GM21390 (cell line): ENCODE measurements around the gene APOL1.
A peak's percentile ranks its signal among the peaks of the same experiment; 100 is the strongest.
"Not testable (repeated sequence)": the region's sequence is repeated elsewhere in the genome, so short reads cannot be mapped to it uniquely, and the experiment has no call there.

Experiments used
- ATAC-seq: cut with Tn5 transposase; IDR thresholded peaks from one replicate; pipeline ENCODE4 v1.9.1; 2021; ENCODE audit not compliant: unreplicated experiment

The APOL1 gene

DNA sequence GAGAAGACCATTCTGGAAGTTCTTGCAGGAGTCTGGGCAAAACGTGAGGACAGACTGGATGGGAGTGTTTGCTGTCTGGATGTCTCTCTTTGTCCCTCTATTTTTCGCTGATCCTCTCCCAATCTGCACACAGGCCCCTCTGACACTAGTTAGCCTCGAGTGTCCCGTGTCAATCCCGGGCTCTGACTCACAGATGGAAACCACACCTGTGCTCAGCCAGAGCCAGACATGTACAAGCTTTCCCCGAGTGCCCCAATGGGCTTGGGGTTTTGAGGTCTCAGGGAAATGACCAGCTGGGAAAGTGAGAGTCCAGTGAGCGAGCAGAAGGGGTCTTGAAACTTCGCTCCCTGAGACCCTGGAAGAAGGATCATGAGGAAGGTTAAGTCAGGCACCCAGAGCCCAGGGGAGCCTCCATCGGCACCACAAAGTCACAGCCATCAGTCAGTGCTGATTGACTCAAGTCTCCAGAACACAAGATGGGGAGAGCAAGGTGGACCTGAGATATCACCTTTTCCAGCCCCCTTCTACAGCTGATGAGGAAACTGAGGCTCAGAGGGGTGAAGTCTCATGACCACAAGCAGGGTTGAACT lies 27.5 kb upstream of the APOL1 start:
- ATAC-seq = no peak

DNA sequence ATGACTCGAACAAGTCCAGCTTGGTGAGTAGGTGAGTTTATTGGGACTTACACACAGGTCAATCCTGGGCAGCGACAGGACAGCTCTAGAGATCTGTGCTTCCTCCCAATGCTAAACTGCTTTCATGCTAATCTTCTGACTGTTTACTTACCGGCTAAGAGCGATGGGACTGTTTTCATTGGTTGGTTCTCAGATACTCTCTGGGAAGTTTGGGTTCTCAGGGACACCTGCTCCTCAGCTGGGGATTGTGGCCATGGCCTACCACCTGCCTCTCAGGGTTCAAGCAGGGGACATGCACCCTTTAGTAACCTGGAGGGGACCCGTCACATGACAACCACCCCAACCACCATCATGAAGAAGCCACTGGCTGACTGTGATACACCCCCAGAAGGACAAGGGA lies 26.7 kb upstream of the APOL1 start:
- ATAC-seq = no peak

DNA sequence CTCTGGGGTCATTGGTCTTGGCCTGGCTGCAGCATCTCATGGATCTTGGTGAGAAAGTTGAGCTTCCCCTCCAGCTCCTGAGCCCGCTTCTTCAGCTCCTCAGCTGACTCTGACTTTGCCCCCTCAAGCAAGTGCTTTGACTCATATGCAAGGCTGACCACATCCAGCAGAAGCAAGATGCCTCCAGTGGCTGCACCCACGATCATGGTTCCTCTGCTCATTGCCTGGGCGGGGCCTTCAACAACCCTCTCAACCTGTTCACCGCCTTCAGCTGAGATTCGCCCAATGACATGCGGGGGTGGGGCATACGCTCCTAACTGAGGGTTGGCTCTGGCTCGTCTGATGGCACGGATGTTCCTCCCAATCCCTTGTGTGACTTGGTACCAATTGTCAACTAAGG lies 25.5 kb upstream of the APOL1 start:
- ATAC-seq = no peak

DNA sequence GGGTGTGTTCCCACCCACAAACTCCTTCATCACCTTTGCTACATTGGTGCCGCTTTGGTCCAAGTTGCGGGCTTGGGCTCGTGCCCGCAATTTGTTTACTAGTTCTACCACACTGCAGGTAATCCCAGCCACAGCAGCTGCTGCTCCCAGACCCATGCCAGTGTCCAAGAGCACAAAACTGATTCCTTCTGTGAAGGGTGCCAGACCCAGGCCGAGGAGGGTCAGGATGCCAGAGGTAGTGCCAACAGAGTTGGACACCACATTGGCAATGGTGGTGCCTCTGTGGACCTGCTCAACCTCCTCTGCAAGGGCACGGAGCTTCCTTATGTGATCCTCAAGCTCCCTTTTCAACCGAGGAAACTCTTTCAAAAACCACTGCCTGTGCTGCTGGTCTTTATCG lies 25.1 kb upstream of the APOL1 start:
- no peak for ATAC-seq

DNA sequence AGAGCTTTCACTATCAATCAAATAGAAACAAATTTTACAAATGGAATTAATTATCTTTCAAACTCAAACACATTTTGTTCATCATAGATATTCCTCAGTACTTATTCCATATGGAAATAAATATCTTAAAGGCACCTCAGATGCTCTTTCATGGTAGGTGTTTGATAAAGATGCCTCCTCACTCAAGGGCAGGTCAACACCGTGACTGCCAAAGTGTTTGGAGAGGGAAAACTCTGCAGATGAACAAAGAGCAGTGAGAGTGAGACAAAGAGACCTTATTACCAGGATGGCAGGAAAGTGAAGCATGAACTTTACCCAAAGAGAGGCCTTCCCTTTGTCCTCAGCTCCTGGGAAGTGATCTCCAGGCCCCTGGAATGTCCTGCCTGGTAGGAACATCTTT lies 24.6 kb upstream of the APOL1 start:
- not testable (repeated sequence) for ATAC-seq

DNA sequence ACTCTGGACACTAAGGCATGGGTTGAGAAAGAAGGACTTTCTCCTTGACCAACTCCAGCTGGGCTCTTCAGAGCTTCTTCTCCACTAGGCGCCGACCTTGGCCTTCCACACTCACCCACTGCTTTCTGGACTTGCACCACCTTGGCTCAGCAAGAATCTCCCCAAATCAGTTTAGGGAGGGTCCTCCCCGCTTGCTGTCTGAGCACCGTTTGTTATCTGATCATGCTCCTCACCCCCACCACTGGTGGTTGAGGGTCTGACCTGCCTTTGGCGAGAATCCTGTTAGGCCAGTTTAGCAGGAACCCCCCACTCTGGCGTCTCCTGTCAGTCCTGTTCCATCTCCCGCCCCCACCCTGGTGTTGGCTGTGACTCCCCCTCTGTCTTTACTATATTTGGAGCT lies 24.0 kb upstream of the APOL1 start:
- no peak for ATAC-seq

DNA sequence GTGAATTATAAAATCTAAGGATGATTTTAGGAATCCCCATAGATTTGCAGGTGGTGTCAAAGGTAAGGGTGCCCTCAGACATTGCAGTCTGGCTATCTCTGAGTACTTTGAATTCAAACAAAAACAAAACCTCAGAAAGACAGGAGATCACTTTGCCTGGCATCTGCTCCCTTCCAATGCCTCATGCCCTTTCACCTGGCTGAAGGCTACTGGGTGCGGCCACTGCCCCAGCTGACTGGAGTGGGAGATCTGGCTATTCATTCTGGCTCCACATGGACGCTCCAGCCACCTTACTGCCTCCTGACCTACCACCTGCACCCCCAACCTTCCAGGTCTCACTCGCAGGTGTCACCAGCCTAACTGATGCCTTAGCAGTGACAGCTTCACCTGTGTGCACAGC lies 23.3 kb upstream of the APOL1 start:
- ATAC-seq = not testable (repeated sequence)

DNA sequence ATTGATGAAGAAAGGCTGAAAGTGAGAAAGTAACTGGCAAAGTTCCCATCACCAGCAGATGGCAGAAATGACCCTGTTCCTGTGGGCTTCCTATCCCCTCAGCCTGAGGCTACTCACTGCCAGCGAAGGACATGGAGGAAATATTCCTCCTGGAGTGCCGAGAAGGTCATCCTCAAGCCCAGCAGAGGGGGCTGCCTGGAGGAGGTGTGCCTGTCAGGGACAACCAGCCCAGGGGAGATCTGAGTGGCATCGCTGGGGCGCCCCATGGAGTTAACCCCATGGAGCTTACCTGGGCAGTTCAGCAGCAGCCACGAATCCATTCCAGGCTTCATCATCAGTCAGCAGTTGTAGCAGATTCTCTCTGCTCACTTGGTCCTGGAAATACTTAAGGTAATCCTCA lies 21.9 kb upstream of the APOL1 start:
- not testable (repeated sequence) for ATAC-seq

DNA sequence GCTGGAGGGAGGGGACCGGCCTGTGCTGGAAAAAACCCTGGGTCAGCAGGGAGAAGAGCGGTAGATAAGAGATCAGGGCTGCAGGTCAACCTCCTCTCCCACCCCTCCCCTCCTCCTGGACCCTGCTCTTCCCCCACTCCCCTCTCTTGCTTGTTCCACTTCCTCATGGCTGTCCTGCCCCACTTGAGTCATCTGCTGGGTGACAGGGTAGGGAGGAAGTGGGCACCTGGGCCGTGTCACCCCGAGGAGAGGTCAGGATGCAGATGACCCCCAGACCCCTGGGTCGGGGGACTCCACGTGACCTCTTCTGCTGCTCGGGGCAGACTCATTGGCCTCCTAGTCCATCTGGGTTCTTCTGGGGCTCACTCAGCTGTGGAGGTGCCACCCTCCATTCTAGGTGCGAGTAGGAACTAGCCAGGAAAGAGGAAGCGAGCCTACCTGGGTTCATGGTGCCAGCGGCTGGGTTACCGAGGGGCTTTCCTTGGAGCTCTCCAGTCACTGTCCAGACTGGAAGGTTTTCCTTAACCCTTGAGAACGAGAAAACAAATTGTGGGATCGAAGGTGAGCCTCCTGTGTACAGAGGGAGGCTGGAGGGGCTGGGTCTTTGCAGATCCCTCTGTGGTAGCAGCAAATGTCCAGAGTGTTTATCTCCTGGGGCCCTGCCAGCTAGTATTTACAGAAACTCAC lies 20.1 kb upstream of the APOL1 start:
- no peak for ATAC-seq

DNA sequence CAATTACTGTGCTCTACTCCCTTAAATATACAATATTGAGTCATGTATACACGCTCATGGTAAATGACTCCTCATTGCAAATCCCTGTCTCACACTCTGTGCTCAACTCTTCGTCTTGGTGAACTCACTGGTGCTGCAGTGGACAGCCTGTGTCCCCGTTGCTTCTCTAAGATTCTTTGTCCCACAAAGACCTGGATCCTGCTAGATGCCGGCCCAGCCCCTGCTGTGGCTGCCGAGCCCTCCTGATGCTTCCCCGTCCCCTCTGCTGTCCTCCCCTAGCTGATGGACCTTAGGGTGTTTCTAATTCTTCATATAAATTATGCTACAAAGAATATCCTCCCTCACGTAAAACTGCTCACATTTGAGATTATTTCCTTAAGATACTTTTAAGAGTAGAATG lies 19.1 kb upstream of the APOL1 start:
- ATAC-seq = no peak

DNA sequence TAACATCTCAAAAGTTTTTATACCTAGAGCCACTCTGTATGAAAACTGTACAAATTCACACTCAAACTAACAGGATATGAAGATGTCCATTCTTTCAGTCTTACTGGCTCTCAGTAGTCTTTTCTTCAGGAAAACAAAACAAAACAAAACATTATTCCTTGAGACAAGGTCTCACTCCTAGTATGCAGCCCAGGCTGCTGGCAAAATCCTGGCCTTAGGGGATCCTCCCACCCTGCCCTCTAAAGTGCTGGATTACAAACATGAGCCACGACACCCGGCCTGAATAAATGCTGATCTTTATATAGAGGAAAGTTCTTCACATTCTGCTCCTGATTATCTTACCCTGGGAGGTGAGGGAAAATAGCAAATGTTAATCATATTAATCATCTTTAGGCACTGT lies 18.7 kb upstream of the APOL1 start:
- ATAC-seq = no peak

DNA sequence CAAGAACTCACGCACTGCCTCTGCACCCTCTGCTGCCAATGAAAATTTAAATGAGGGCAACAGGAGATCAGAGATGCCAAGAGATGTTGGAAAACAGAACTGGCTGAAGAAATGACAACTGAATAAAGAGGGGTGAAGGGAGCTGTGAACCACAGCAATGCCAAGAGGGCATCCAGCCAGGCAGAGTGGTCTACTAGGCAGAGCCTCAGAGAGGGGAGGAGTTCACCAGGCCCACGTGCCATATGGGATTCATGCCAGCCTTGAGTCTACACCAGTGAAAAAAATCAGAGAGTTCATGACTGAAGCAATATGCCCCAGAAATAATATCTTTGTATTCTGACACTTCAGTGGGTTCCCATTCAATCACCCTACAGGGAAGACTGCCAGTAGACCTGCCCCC lies 18.0 kb upstream of the APOL1 start:
- no peak for ATAC-seq

DNA sequence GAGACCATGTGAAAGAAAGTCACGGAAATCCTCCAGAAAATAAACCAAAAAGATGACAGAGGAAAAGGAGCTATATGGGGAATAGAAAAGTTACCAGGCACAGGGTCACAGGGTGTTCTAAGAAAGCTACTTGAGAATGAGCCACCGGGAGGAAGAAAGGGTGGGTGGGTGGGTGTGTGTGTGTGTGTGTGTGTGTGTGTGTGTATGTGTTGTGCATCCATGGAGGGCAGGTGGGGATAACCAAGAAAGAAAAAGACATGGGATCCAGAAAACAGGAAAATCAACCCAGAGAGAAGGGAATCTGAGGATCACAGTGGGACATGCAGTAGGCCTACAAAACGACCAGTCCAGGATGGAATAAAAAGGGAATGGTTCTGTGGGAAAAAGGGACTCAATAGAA lies 17.3 kb upstream of the APOL1 start:
- no peak for ATAC-seq

DNA sequence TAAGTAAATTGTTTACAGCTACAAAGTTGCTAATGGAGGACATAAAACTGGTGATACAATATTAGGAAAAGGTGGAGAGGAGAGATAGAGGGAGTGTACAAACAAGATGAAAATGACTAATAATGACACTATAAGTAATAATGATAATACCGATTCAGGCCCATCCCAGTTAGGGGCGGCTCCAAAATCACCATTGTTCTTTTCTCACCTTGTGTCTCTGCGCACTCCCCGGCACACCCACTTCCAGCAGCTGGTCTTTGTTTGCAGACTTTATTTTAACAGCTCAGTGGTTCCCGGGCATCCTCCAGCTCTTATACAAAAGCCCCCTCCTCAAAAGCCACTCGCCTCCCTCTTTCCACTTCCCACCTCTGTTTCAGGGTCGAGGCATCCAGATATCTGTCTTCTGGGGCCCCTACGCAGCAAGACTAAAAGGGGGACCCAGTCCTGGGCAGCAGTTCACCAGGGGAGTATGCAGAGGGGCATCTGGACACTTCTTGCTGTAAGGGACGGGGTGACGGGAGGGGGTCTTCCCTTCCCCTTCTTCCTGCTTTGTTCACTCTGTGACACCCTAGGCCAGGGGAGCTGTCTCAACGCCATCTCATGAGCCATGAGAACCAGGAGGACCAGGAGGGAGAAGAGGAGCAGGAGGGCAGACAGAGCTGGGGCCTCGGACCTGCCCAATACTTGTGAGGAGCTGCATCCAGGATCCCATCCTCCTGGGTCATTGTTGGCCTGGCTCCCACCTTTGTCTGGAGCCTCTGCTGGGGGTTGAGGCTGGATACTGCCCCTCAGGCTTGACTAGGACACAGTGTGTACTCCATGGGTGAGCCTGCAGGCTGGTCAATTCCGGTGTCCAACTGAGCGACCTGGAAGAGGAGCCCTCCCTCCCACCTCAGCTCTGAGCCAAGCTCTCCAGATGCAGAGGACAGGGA lies 16.3 kb upstream of the APOL1 start:
- no peak for ATAC-seq

DNA sequence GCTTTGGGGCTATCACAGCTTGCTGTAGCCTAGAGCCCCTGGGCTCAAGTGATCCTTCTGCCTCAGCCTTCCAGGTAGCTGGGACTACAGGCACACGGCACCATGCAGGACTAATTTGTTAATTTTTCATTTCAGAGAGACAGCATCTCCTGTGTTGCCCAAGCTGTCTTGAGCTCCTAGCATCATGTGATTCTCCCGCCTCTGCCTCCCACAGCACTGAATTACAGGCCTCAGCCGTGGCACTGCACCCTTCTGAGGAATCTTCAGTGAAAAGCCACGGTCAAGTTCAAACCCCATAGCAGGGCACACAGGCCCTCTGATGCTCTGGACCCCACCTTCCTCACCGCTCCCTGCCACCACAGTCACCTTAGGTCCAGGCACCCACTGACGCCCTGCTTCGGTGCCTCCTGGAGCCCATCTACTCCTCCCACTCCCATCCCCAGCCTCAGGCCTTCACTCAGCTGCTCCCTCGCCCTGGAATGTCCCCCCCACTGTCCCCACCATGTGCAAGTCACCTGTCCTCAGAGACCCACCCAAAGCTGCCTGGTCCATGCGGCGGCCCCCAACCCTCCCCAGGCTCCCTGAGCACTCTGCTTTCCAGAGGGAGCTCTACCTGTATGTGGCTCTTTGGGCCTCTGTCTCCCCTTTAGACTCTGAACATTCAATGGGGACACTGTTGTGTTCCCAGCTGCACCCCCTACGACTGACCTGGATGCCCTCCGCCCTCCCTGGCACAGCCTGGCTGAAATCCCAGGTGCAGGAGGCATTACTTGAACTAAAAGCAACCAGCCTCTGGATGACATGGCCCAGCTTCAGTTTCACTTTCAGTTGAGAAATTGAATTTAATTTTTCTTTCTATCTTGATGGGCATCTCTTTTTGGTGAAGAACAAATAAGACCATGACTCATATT lies 15.2 kb upstream of the APOL1 start:
- ATAC-seq = no peak

DNA sequence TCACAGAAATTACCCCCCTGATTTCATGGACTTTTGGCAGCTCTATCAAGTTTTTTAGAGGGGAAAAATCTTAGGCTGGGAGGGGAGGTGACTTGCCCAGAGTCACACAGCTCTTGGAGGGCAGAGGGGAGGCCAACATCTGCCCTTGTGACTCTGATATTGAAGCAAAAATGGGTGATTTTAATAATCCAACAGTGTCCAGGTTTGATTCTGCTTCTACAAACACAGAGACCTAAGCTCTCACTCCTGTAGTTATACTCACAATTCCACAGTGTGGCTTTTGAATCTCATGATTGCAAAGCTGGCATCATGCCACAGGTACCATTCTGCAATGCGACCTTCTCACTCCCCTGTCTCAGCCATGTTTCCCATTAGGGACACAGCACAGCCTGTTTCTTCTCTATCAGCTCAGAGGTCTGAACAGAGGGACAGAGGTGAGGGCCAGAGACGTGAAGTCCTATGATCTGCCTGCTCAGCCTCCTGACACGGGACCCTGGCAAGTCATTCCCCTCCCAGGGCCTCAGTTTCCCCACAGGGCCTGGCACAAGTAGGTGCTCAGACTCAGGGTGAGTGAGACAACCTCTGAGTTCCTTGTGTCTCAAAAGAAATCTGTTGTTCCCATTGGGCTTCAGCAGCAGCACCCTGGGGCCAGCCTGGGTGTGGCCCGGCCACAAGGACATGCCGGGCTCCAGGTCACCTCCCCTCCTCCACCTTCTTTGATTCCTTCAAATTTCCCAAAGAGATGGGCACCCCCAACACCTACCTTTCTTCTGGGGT lies 14.4 kb upstream of the APOL1 start:
- ATAC-seq = peak; percentile 19

DNA sequence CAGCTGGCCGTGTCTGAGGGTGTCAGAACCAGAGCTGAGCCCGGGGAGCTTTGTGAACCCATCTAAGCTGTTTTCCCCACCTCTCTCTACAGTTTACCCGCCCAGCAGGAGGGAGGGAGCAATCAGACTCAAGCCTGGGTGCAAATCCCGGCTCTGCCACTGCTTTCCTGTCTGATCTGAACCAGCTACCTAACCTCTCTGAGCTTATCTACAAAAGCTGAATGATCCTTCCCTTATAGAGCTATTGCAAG lies 13.9 kb upstream of the APOL1 start:
- ATAC-seq = peak; percentile 21

DNA sequence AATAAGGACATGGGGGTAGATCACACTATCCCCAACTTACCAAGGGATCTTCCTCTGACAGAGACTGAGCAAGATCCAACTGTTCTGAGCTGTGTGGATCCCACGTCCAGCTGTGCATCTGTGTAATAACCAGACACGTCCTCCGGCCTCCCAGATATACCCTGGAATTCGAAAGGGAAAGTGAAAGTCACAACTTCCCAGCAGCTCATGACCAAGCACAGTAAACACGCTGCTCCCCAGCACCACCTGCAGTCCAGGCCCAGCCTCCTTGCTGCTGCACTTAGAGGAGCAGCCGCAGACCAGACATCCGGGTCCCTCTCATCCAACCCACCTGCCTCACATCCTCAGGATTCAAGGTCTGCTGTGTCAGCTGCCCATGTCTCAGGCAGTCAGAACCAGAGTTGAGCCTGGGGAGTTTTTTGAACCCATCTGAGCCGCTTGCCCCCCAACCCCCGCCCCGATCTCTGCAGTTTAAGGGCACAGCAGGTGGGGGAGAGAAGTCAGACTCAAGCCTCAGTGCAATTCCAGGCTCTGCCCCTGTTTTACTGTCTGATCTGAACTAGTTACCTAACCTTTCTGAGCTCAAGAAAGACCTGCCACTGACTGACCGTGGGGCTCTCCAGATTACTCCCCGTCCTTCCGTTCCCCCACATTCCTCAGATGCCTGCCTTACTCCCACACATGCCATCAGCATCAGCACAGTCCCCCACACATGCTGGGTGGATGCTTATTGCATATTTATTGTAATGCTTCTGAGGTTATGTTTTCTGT lies 13.3 kb upstream of the APOL1 start, which contains the start of gene APOL2:
APOL2 (minus strand) TSS at position 127 of the 771 bp plus-strand sequence. CDS start 6,365 bp downstream, outside the sequence.
- ATAC-seq = peak; percentile 79

DNA sequence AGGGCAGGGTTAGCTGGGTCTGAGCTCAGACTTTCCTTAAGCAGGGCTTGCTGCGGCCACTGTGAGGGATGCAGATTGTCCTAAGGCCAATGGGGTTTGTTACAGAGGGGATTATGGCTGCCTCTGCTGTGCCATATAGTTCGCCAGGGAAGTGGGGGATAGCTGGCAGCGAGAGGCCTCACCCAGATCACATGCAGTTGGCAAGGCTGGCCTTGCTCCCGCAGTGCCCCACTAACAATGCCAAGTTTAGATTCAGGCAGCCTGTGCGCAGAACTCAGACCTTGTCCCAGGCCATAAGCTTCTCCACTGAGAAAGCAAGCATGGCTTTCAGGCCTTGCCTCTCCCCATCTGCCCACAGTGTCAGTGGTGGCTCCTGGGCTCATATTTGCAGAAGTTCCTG lies 8.9 kb upstream of the APOL1 start:
- no peak for ATAC-seq
